RWPE1 (cell line): Measurements from ENCODE around the gene UCHL3.

Experiments used
- CTCF ChIA-PET: fragments of 350-600 bp; sonication (Branson Sonifier 250); formaldehyde crosslinking; extraction: SDS; loops from one replicate; lab custom pipeline; 2021; lab: Yijun Ruan, JAX
- POLR2A ChIA-PET: fragments of 400-600 bp; formaldehyde crosslinking; extraction: SDS; loops from one replicate; lab custom pipeline; 2020; ENCODE audit warnings: antibody characterized with exemption; ENCODE audit not compliant: low non-redundant PET; lab: Yijun Ruan, JAX
- DNase-seq: peaks from one replicate; pipeline ENCODE4 v3.0.0; 2012; ENCODE audit warnings: low spot score
- H3K27ac ChIP-seq: fragments of 450-650 bp; 2 replicates; pipeline ENCODE4 v1.5.1; 2017
- CTCF ChIP-seq: fragments of 450-650 bp; conservative IDR thresholded peaks from 2 replicates; pipeline ENCODE4 v1.5.1; 2017; ENCODE audit warnings: low read depth, mild to moderate bottlenecking

Gene UCHL3

GRCh38 chr13:75547917-75548316 lies 1.7 kb upstream of the UCHL3 start:
- ChIA-PET CTCF (interaction anchor here (0.6 kb wide), 1 partner anchor 73 kb away, joined by 3 read pairs; no protein-coding TSS in a partner anchor), POLR2A (no interaction called here)
- no peak for DNase-seq

GRCh38 chr13:75550159-75550567 lies 572 bp downstream of the UCHL3 start:
- peak overlapping the region; percentile 84 for H3K27ac ChIP-seq
- ChIA-PET CTCF (interaction anchor here (0.5 to 1.1 kb wide), 4 partner anchors 26 to 789 kb away, joined by 3 to 6 read pairs (median 4); no protein-coding TSS in a partner anchor), POLR2A (no interaction called here)
- no peak for TF ChIP-seq CTCF
- peak; percentile 84 for DNase-seq

More at GRCh38 chr13:75547917-75548316, 1.7 kb upstream of the UCHL3 start:
- no peak overlapping the region for H3K27ac ChIP-seq
- TF ChIP-seq CTCF: no peak

- ChIA-PET CTCF (interaction anchor here (0.6 to 0.7 kb wide), 3 partner anchors 100 to 1971 kb away, joined by 3 to 5 read pairs (median 3); no protein-coding TSS in a partner anchor), POLR2A (no interaction called here)
- no peak for TF ChIP-seq CTCF
- DNase-seq: no peak
- no peak overlapping the region for H3K27ac ChIP-seq
Measured at GRCh38 chr13:75554464-75554863, 4.9 kb downstream of the UCHL3 start.

GRCh38 chr13:75554981-75555380 lies 5.4 kb downstream of the UCHL3 start:
- no peak for TF ChIP-seq CTCF
- ChIA-PET POLR2A (no interaction called here), CTCF (interaction anchor here (0.6 to 0.7 kb wide), 2 partner anchors 183 to 1971 kb away, joined by 3 read pairs; no protein-coding TSS in a partner anchor)
- no peak for DNase-seq
- no peak overlapping the region for H3K27ac ChIP-seq

- no peak overlapping the region for H3K27ac ChIP-seq
- ChIA-PET POLR2A (no interaction called here), CTCF (no interaction called here)
- TF ChIP-seq CTCF: no peak
- DNase-seq: no peak
Measured at GRCh38 chr13:75555836-75556235, 6.2 kb downstream of the UCHL3 start.

- ChIA-PET CTCF (no interaction called here), POLR2A (no interaction called here)
- no peak overlapping the region for H3K27ac ChIP-seq
- TF ChIP-seq CTCF: no peak
- DNase-seq: no peak
Measured at GRCh38 chr13:75556961-75557360, 7.4 kb downstream of the UCHL3 start.
